Trophoblast cell (in vitro differentiated cells and primary cell): Measurements from ENCODE around the gene MACROH2A2. TPM values are rescaled to one million over a fixed set of nuclear protein-coding genes. Genes with fewer than 3 reads are reported as not detected.

Experiments
- DNase-seq, 2 donors: peaks; one replicate each; pipeline ENCODE4 v3.0.0-alpha.2; 2016
- H2AFZ ChIP-seq: 2 replicates; pipeline ENCODE4 v1.6.1; 2013; ENCODE audit warnings: low read length, moderate library complexity, mild to moderate bottlenecking; ENCODE audit not compliant: insufficient read depth, poor library complexity
- H2AK5ac ChIP-seq: 2 replicates; pipeline ENCODE4 v1.6.1; 2013; ENCODE audit warnings: mild to moderate bottlenecking, low read length
- H2BK120ac ChIP-seq: 2 replicates; pipeline ENCODE4 v1.6.1; 2013; ENCODE audit warnings: low read length, mild to moderate bottlenecking, moderate library complexity; ENCODE audit not compliant: insufficient read depth, poor library complexity
- H2BK12ac ChIP-seq: 2 replicates; pipeline ENCODE4 v1.6.1; 2013; ENCODE audit warnings: mild to moderate bottlenecking, low read length, moderate library complexity
- H2BK5ac ChIP-seq: 2 replicates; pipeline ENCODE4 v1.6.1; 2013; ENCODE audit warnings: low read length, low read depth, moderate library complexity, mild to moderate bottlenecking; ENCODE audit not compliant: poor library complexity
- H3K14ac ChIP-seq: 2 replicates; pipeline ENCODE4 v1.6.1; 2013; ENCODE audit warnings: mild to moderate bottlenecking, low read length
- H3K18ac ChIP-seq: 2 replicates; pipeline ENCODE4 v1.6.1; 2013; ENCODE audit warnings: mild to moderate bottlenecking, low read length
- H3K23ac ChIP-seq: 2 replicates; pipeline ENCODE4 v1.6.1; 2013; ENCODE audit warnings: low read length
- H3K27ac ChIP-seq: 2 replicates; pipeline ENCODE4 v1.5.1; 2013; ENCODE audit warnings: low read depth, mild to moderate bottlenecking, inconsistent platforms, low read length, moderate library complexity
- H3K27me3 ChIP-seq: 2 replicates; pipeline ENCODE4 v1.6.1; 2013; ENCODE audit warnings: inconsistent platforms, mild to moderate bottlenecking, low read length, moderate library complexity; ENCODE audit not compliant: insufficient read depth
- H3K36me3 ChIP-seq, 2 experiments: 1 replicate in 1 of 2; 2 replicates in 1 of 2; pipeline ENCODE4 v1.6.1; 2013; ENCODE audit warnings: low read length in 2 of 2, mild to moderate bottlenecking in 2 of 2, moderate library complexity in 1 of 2; ENCODE audit not compliant: insufficient read depth in 2 of 2, control insufficient read depth in 1 of 2
- H3K4ac ChIP-seq: 2 replicates; pipeline ENCODE4 v1.6.1; 2013; ENCODE audit warnings: low read depth, mild to moderate bottlenecking, low read length, moderate library complexity
- H3K4me1 ChIP-seq, 2 experiments: 1 replicate in 1 of 2; 2 replicates in 1 of 2; pipeline ENCODE4 v1.6.1; 2013; ENCODE audit warnings: low read length in 2 of 2, mild to moderate bottlenecking in 2 of 2, moderate library complexity in 1 of 2; ENCODE audit not compliant: insufficient read depth in 2 of 2, control insufficient read depth in 1 of 2
- H3K4me2 ChIP-seq: 2 replicates; pipeline ENCODE4 v1.6.1; 2013; ENCODE audit warnings: inconsistent platforms, mild to moderate bottlenecking, low read length, moderate library complexity
- H3K4me3 ChIP-seq: 2 replicates; pipeline ENCODE4 v1.5.1; 2013; ENCODE audit warnings: mild to moderate bottlenecking, low read depth, low read length, inconsistent platforms
- H3K79me1 ChIP-seq: one replicate; pipeline ENCODE4 v1.6.1; 2013; ENCODE audit warnings: low read length
- H3K79me2 ChIP-seq: 2 replicates; pipeline ENCODE4 v1.6.1; 2013; ENCODE audit warnings: low read length, mild to moderate bottlenecking; ENCODE audit not compliant: control insufficient read depth, insufficient read depth, poor library complexity
- H3K9ac ChIP-seq: 2 replicates; pipeline ENCODE4 v1.6.1; 2013; ENCODE audit warnings: mild to moderate bottlenecking, low read length
- H3K9me3 ChIP-seq: 2 replicates; pipeline ENCODE4 v1.6.1; 2013; ENCODE audit warnings: low read depth, mild to moderate bottlenecking, control low read depth, inconsistent platforms, low read length; ENCODE audit not compliant: insufficient read depth
- H4K12ac ChIP-seq: 2 replicates; pipeline ENCODE4 v1.6.1; 2013; ENCODE audit warnings: low read depth, mild to moderate bottlenecking, low read length, moderate library complexity
- H4K8ac ChIP-seq: 2 replicates; pipeline ENCODE4 v1.6.1; 2013; ENCODE audit warnings: low read depth, mild to moderate bottlenecking, low read length, moderate library complexity
- H4K91ac ChIP-seq: one replicate; pipeline ENCODE4 v1.6.1; 2013; ENCODE audit warnings: low read depth, mild to moderate bottlenecking, low read length, moderate library complexity
- WGBS: extraction: QIAGEN DNeasy Blood & Tissue Kit; methylation state at CpG from one replicate; pipeline ENCODE4 v1.1.7; 2013; ENCODE audit warnings: missing lambda C conversion rate; ENCODE audit not compliant: insufficient read length, insufficient coverage; ENCODE audit errors: extremely low coverage; 5-methylcytosine and 5-hydroxymethylcytosine counted together
- polyA plus RNA-seq: library from polyadenylated mRNA; stranded (reverse); fragments of 200-250 nt; gene quantifications from 2 replicates; pipeline ENCODE4 v1.2.3, GENCODE V29; 2013

The MACROH2A2 gene
- polyA plus RNA-seq: 18.0 and 18.7 TPM in 2 replicates

DNA sequence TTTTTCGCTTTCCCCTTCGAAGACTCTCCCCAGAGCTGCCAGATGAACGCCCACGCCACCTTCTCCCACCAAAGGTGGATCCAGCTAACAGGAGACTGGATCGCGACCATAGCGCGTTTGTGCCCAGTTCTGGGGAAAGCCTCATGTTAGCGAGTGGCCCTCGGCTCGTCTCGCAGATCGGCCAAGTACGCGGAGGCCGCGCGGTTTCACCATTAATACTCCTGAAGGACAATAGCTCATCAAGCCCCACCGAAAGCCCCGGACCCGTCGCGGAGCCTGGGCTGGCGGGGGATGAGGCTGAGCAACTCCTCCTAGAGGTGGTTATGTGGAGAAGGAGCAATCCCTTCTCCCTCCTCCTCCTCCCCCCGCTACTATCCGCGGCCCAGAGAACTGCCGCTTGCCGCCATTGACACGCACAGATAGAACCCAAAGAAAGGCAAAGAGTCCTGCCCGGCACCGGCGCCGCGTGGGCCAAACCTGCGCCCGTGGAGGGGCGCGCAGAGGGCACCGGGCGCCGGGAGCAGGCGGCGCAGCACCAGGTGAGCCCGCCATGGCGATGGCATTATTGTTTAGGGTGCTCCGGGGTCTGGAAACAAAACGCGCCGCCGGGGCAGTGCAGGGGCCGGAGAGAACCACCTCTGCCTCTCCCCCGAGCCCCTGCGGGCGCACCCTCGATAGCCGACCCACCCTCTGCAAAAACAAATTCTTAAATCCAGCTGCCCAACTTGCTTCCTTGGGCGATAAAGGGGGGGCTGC is at the start of gene MACROH2A2:
TSS of gene MACROH2A2 (plus strand) at position 385 of the 756 bp plus-strand sequence. CDS start 22,813 bp downstream, outside the sequence.
- peak within 1 kb of the TSS; percentile 49 for H3K18ac ChIP-seq
- H3K36me3 ChIP-seq: no peaks in the 10 kb centered on the region
- peaks cover 22% of the 10 kb centered on the region for H3K27me3 ChIP-seq
- H3K79me2 ChIP-seq: peaks cover 3% of the 10 kb centered on the region
- H2AK5ac ChIP-seq: no peak within 1 kb of the TSS
- DNase-seq: no peak
- H3K9ac ChIP-seq: peak within 1 kb of the TSS; percentile 80
- peak within 1 kb of the TSS; percentile 34 for H3K4ac ChIP-seq
- peak within 1 kb of the TSS; percentile 87 for H3K4me2 ChIP-seq
- peaks cover 2% of the 10 kb centered on the region for H3K9me3 ChIP-seq
- peak within 1 kb of the TSS; percentile 18 for H4K12ac ChIP-seq
- peak within 1 kb of the TSS; percentile 39 for H4K91ac ChIP-seq
- peak within 1 kb of the TSS; percentile 33 for H4K8ac ChIP-seq
- peak within 1 kb of the TSS; percentile 20 for H2BK120ac ChIP-seq
- no peak within 1 kb of the TSS for H2BK5ac ChIP-seq
- H3K27ac ChIP-seq: no peak within 1 kb of the TSS
- no peaks in the 10 kb centered on the region for H3K4me1 ChIP-seq
- H3K23ac ChIP-seq: no peak within 1 kb of the TSS
- peak within 1 kb of the TSS; percentile 56 for H2AFZ ChIP-seq
- H2BK12ac ChIP-seq: no peak within 1 kb of the TSS
- peak within 1 kb of the TSS; percentile 81 for H3K4me3 ChIP-seq
- WGBS: no CpG with 5 or more reads among the region's 58 CpGs
- H3K14ac ChIP-seq: peak within 1 kb of the TSS; percentile 22
- peaks cover 6% of the 10 kb centered on the region for H3K79me1 ChIP-seq

- Histone ChIP-seq H3K18ac (no peak overlapping the region), H3K9me3 (no peaks in the 10 kb centered on the region), H3K4ac (no peak overlapping the region), H3K36me3 (no peaks in the 10 kb centered on the region), H4K91ac (no peak overlapping the region), H3K79me1 (no peaks in the 10 kb centered on the region), H3K4me2 (no peak overlapping the region), H3K27ac (no peak overlapping the region), H3K14ac (no peak overlapping the region), H3K4me1 (no peaks in the 10 kb centered on the region), H2AK5ac (no peak overlapping the region), H4K8ac (no peak overlapping the region), H3K23ac (no peak overlapping the region), H3K27me3 (no peaks in the 10 kb centered on the region), H3K9ac (no peak overlapping the region), H2BK12ac (no peak overlapping the region), H3K4me3 (no peak overlapping the region), H3K79me2 (no peaks in the 10 kb centered on the region), H2BK5ac (no peak overlapping the region), H2AFZ (no peak overlapping the region), H2BK120ac (no peak overlapping the region), H4K12ac (no peak overlapping the region)
- no peak for DNase-seq
- no CpG with 5 or more reads among the region's 9 CpGs for WGBS
Observed at GRCh38 chr10:70007116-70007820, 45.4 kb upstream of the MACROH2A2 start.

DNA sequence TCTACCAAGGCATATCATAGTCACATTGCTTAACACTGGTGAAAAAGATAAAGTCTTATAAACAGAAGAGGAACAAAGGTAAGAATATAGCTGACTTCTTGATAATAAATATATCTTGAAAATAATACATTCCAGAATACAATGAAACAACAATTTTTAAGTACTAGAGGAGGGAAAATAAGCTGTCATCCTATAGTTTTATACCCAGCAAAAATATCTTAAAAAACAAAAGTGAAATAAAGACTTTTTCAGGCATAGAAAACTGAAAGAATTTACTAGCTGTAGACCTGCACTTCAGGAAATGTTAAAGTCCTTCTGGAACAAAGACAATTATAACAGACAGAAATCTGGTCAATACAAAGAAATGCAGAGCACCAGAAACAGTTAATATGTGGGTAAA is 21.4 kb upstream of the MACROH2A2 start:
- no peak overlapping the region for H4K8ac ChIP-seq
- DNase-seq: no peak
- H2BK12ac ChIP-seq: no peak overlapping the region
- no peak overlapping the region for H2BK5ac ChIP-seq
- H3K4me3 ChIP-seq: no peak overlapping the region
- H3K4me1 ChIP-seq: no peaks in the 10 kb centered on the region
- no peak overlapping the region for H4K91ac ChIP-seq
- no peak overlapping the region for H3K4ac ChIP-seq
- H3K79me2 ChIP-seq: no peaks in the 10 kb centered on the region
- H3K9me3 ChIP-seq: no peaks in the 10 kb centered on the region
- H3K18ac ChIP-seq: no peak overlapping the region
- no peaks in the 10 kb centered on the region for H3K36me3 ChIP-seq
- no peaks in the 10 kb centered on the region for H3K79me1 ChIP-seq
- H3K23ac ChIP-seq: no peak overlapping the region
- no peak overlapping the region for H2BK120ac ChIP-seq
- H3K9ac ChIP-seq: no peak overlapping the region
- no peak overlapping the region for H2AFZ ChIP-seq
- H3K27me3 ChIP-seq: no peaks in the 10 kb centered on the region
- no peak overlapping the region for H4K12ac ChIP-seq
- no peak overlapping the region for H3K4me2 ChIP-seq
- no peak overlapping the region for H3K27ac ChIP-seq
- no peak overlapping the region for H2AK5ac ChIP-seq
- H3K14ac ChIP-seq: no peak overlapping the region

DNA sequence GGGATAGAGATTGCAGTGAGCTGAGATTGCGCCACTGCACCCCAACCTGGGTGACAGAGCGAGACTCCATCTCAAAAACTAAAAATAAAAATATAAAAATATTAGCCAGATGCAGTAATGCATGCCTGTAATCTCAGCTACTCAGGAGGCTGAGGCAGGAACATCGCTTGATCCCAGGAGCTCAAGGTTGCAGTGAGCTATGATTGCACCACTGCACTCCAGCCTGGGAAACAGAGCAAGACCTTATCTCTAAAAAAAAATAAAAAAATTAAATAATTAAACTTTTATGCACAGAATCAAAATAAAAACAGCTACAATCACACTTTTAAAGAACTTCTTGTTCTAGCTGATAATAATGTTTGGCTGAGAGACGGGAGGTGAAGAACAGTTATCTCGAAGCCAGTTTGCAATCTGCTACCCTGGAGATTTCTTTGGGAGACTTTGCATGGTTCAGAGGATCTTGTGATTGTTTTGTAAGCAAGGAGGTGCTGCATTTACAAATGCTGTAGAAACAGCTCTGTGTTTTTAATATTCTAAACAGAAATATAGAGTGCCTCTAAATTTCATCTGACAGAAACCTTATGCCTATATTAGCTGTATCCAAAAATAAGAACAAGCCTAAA is 19.9 kb upstream of the MACROH2A2 start:
- H2BK5ac ChIP-seq: no peak overlapping the region
- no peaks in the 10 kb centered on the region for H3K79me1 ChIP-seq
- H4K91ac ChIP-seq: no peak overlapping the region
- no peaks in the 10 kb centered on the region for H3K4me1 ChIP-seq
- no peak overlapping the region for H2AK5ac ChIP-seq
- H2BK120ac ChIP-seq: no peak overlapping the region
- DNase-seq: no peak
- no peak overlapping the region for H3K4ac ChIP-seq
- H3K14ac ChIP-seq: no peak overlapping the region
- H2BK12ac ChIP-seq: no peak overlapping the region
- H3K9ac ChIP-seq: no peak overlapping the region
- no peak overlapping the region for H3K4me2 ChIP-seq
- no peaks in the 10 kb centered on the region for H3K9me3 ChIP-seq
- no peak overlapping the region for H2AFZ ChIP-seq
- H3K27ac ChIP-seq: no peak overlapping the region
- H3K27me3 ChIP-seq: no peaks in the 10 kb centered on the region
- H3K36me3 ChIP-seq: no peaks in the 10 kb centered on the region
- H3K4me3 ChIP-seq: no peak overlapping the region
- no peak overlapping the region for H3K23ac ChIP-seq
- no CpG with 5 or more reads among the region's 5 CpGs for WGBS
- H3K79me2 ChIP-seq: no peaks in the 10 kb centered on the region
- no peak overlapping the region for H4K8ac ChIP-seq
- no peak overlapping the region for H4K12ac ChIP-seq
- no peak overlapping the region for H3K18ac ChIP-seq
